Adrenal gland (tissue), 5 donors: ENCODE measurements around the gene PPIL6.

ENCODE experiments used
- POLR2A ChIP-seq, 2 donors: fragments of 450-650 bp; IDR thresholded peaks; one replicate each; pipeline ENCODE4 v1.6.1; 2017; ENCODE audit warnings: antibody characterized with exemption in 2 of 2, mild to moderate bottlenecking in 2 of 2, moderate library complexity in 1 of 2
- TF ChIP-seq, protein P1 (sequence below), 6 experiments: fragments of 450-650 bp in 4 of 6; fragments of 200-600 bp in 2 of 6; sonication (generic) in 1 of 6; IDR thresholded peaks; 1 replicate in 5 of 6; 2 replicates in 1 of 6; pipeline versions ENCODE4 v1.5.1 to v1.8.0; 2016 to 2021; ENCODE audit warnings: antibody characterized with exemption in 6 of 6, mild to moderate bottlenecking in 2 of 6, moderate library complexity in 1 of 6
- donor health status: DM: no; HTN: no; CAD: no.

DNA sequence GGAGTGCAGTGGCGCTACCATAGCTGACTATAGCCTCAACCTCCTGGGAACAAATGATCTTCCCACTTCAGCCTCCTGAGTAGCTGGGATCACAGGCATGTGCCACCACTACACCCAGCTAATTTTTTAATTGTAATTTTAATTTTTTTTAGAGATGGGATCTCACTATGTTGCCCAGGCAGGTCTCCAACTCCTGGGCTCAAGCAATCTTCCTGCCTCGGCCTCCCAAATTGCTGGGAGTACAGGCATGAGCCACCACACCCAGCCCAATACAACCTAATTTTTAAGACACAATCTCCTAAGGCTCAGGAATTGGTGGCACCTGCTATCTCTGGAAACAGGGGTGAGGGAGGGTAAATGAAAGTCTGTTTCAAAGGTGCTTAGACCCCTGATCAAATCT is 36.8 kb upstream of the PPIL6 start:
- TF ChIP-seq, protein P1, sequence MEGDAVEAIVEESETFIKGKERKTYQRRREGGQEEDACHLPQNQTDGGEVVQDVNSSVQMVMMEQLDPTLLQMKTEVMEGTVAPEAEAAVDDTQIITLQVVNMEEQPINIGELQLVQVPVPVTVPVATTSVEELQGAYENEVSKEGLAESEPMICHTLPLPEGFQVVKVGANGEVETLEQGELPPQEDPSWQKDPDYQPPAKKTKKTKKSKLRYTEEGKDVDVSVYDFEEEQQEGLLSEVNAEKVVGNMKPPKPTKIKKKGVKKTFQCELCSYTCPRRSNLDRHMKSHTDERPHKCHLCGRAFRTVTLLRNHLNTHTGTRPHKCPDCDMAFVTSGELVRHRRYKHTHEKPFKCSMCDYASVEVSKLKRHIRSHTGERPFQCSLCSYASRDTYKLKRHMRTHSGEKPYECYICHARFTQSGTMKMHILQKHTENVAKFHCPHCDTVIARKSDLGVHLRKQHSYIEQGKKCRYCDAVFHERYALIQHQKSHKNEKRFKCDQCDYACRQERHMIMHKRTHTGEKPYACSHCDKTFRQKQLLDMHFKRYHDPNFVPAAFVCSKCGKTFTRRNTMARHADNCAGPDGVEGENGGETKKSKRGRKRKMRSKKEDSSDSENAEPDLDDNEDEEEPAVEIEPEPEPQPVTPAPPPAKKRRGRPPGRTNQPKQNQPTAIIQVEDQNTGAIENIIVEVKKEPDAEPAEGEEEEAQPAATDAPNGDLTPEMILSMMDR (IDR thresholded peaks at IDR 0.05), result no peak
- TF ChIP-seq POLR2A (IDR thresholded peaks at IDR 0.05), result no peak
